IPS-NIHi7 (cell line): ENCODE data around the gene IPO4.
A peak's percentile ranks its signal among the peaks of the same experiment; 100 is the strongest.
"Not testable (repeated sequence)": the region's sequence is repeated elsewhere in the genome, so short reads cannot be mapped to it uniquely, and the experiment has no call there.

Experiments
- DNase-seq: peaks from one replicate; pipeline ENCODE4 v3.0.0; 2012; ENCODE audit warnings: mixed read lengths; ENCODE audit errors: extremely low spot score

IPO4 gene, protein sequence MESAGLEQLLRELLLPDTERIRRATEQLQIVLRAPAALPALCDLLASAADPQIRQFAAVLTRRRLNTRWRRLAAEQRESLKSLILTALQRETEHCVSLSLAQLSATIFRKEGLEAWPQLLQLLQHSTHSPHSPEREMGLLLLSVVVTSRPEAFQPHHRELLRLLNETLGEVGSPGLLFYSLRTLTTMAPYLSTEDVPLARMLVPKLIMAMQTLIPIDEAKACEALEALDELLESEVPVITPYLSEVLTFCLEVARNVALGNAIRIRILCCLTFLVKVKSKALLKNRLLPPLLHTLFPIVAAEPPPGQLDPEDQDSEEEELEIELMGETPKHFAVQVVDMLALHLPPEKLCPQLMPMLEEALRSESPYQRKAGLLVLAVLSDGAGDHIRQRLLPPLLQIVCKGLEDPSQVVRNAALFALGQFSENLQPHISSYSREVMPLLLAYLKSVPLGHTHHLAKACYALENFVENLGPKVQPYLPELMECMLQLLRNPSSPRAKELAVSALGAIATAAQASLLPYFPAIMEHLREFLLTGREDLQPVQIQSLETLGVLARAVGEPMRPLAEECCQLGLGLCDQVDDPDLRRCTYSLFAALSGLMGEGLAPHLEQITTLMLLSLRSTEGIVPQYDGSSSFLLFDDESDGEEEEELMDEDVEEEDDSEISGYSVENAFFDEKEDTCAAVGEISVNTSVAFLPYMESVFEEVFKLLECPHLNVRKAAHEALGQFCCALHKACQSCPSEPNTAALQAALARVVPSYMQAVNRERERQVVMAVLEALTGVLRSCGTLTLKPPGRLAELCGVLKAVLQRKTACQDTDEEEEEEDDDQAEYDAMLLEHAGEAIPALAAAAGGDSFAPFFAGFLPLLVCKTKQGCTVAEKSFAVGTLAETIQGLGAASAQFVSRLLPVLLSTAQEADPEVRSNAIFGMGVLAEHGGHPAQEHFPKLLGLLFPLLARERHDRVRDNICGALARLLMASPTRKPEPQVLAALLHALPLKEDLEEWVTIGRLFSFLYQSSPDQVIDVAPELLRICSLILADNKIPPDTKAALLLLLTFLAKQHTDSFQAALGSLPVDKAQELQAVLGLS

DNA sequence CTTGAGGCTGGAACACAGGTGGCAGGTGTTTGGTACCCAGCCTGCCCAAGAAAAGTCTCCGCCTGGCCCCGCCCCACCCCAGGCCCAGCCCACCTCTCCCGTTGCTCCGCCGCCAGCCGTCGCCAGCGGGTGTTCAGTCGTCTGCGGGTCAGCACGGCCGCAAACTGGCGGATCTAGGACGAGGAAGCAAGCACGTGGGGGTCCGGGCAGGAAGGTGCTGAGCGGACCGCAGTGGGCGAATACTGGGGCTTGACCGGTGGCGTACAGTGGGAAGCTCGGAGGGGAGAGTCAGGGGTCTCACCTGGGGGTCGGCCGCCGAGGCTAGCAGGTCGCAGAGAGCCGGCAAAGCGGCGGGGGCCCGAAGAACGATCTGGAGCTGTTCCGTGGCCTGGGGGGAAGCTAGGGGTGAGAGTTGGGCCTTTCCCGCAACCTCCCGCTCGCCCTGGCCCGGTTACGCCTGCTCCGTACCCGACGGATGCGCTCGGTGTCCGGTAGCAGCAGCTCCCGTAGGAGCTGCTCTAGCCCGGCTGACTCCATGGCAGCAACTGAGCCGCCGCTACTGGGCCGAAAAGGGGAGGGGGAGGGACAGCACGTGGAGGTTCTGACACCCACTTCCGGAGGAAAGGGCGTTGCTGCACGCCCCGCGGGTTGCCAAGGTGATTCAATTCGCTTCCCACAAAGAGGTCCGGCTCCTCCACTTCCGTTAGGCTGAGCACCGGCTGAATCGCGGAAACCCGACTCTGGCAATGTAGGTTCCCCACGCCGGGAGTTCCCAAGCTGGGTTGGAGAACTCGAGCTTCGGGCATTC, at the start of gene IPO4:
Gene IPO4, minus strand, starts transcription at position 566 of the 808 bp plus-strand sequence. Its CDS starts 29 bp downstream, at position 537.
- peak; percentile 98 for DNase-seq

DNA sequence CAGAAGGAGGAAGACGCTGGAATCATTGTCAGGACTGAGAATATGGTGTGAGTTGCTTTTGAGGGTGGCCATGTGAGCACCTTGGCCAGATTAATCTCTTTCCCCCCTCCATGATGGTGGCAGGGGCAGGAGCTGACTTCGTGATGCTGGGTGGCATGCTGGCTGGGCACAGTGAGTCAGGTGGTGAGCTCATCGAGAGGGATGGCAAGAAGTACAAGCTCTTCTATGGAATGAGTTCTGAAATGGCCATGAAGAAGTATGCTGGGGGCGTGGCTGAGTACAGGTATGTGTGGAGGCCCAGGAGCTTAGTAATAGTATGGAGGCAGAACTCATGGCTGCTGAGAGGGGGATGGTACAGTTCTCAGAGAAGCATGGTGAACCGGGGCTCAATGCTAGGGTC, 49.5 kb upstream of the IPO4 start:
- DNase-seq: no peak

DNA sequence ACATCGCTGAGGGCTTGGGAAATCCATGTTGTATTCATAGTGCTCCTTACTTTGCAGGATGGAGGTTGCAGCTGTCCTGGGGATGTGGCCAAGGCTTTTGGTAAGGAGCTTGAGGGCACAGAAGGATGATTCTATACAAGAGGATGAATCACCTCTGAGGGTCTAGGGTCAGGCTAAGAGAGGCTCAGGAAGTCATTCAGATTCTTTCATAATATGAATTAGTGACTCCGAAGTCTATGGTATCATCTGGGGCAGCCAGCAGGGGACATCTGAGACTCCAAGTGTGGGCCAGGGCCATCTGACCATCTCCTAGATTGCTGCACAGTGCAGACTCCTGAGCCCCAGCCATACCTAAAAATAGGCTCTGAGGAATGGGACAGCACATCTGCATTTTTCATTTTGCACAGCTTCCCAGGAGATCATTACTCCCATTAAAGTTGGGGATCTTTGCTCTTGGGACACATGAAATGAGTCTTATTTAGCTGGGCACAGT, 48.9 kb upstream of the IPO4 start:
- DNase-seq: no peak

DNA sequence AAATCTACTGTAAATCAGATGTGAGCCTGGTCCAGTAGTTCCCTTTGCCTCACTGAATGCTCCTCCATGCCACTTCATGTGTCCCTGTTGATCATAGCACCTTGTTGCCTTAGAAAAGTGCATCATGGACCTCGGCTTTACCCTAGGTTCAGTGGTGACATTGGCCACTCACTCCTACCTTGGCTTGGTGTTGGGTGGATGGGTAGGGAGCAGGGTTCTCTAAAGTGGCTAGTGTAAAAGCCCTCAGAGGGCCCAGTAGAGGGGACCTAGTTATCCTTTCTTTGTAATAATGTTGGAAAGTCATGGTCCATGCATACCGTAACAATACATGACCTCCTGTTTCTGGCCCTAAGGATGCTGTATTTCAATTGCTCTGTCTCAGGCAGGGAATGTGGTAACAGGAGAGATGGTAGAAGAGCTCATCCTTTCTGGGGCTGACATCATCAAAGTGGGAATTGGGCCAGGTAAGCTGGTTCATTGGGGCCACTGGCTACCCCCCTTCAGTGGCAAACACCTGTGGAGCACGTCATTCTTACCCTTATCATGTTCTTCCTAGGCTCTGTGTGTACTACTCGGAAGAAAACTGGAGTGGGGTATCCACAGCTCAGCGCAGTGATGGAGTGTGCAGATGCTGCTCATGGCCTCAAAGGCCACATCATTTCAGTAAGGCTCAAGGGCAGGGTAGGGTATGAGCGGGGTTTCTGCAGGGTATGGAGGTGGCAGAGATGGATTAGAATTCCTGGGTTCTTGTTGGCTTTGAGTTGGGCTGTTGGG, 48.3 kb upstream of the IPO4 start:
- no peak for DNase-seq

DNA sequence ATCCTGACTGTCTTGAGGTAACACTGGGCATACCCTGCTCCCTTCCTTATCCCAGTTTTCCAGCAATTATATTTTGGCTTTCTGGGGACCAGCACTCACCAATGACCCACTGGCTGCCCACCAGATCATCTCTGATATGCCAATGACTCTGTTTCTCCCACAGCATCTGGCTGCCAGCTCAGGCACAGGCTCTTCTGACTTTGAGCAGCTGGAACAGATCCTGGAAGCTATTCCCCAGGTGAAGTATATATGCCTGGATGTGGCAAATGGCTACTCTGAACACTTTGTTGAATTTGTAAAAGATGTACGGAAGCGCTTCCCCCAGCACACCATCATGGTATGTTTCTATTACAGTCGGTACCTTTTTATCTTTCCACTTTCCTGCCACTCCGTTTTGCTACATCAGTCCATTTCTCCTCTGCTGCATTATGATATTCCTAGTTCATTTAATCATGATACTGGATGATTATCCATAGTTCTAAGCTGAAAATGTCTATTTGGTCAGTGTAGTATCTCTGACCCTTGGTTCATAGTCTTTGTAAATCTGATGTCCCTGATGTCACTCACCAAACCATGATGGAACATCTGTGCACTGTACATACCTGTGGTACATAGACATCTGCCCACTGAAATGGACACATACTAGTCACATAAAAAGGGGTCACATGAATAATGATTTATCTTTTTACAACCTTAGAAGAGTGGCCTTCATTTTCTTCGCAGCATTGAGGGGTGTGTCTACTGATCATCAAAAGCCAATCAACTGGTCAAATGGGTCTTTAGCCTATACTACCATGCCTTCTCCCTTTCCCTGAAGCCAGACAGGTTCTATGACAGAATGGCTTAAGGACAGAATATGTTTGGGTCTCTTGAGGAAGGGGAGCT, 47.4 kb upstream of the IPO4 start:
- DNase-seq: no peak

DNA sequence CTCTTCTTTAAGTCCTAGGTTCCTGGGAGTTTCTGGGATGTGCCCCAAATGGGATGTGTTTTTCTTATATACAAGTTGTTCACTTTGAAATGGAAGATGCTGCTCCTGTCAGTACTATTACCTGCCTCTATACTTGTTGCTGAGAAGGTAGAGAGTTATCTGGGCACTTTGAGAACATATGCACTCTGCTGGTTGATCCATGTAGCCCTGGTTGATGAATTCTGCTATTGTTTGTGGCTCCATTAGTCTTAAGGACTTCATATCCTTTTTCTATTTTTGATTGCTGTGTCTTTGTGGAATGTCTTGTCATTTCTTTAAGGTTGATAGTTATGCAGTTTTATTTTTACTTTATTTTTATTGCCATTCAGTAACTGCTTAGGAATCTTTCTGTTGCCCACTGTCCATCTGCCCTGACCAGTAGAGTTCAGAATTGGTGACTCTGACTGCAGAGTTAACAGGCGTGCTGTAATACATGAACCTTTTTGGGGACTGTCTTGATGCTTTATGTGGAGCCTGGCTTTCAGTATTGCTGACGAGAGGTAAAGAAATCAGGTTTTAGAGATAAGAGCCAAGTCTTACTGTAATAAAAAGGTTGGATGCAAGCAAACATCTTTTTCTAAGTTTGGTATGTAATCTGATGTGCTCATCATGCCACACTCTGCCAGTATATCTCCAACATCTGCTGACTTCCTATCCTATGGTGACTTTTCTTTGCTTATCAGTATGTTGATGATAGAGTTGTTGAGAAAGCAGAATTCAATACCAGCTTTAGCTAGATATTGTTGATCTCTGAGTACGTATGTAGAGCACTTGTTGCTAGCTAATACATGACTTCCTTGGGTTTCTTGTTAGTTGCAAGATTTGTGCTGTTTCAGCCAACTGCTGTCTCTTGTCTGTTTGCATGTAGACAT, 45.7 kb upstream of the IPO4 start:
- no peak for DNase-seq

DNA sequence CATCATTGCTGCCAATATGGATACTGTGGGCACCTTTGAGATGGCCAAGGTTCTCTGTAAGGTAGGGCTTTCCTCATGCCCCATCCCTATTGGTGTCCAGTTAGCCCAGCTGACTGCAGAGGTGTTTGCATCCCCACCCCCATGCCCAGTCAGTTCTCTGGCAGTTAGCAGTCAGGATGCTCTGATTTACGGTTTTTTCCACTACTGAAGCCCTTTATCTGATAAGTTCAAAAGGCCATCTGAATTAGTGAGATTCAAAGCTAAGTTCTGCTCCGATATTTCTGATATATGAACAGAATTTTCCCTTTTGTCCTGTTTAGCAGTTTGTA, 44.9 kb upstream of the IPO4 start:
- DNase-seq: no peak

DNA sequence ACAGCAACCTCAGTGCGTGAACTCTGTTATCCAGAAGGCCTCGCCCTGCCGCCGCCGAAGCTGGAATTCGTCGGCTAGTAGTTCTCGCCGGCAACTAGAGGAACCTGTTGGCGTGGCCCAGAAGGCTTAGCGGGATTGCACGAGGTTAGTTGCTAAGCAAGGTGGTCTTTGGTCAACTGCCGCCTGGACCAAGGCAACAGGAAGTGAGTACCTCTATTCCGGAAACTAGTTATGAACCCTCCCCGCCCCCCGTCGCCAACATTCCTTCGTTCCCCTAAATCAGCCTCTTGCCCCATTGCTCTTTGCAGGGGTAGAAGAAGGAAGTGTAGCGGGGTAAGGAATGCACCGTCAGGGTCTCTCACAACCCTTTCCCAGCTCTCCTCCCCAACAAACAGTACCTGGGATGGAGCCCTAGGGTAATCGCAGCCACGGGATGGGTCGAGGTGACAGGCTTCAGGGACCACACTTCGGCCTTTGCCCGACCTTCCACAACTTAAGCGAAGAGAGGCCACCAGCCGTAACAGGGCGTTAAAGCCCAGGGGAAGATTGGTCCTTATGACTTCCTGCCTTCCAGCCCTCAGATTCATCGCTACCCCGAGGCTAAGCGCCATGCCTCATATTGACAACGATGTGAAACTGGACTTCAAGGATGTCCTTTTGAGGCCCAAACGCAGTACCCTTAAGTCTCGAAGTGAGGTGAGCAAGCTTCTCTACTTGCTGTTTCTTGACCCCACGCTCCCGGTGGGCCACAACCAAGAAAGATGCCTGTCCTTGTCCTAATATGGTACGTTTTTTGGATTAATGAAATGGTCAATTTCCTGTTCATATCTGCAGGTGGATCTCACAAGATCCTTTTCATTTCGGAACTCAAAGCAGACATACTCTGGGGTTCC, 44.3 kb upstream of the IPO4 start, which contains the start of gene GMPR2:
Gene GMPR2, plus strand, starts transcription at position 285 of the 893 bp plus-strand sequence. Its CDS starts 325 bp downstream, at position 610.
- DNase-seq: no peak

DNA sequence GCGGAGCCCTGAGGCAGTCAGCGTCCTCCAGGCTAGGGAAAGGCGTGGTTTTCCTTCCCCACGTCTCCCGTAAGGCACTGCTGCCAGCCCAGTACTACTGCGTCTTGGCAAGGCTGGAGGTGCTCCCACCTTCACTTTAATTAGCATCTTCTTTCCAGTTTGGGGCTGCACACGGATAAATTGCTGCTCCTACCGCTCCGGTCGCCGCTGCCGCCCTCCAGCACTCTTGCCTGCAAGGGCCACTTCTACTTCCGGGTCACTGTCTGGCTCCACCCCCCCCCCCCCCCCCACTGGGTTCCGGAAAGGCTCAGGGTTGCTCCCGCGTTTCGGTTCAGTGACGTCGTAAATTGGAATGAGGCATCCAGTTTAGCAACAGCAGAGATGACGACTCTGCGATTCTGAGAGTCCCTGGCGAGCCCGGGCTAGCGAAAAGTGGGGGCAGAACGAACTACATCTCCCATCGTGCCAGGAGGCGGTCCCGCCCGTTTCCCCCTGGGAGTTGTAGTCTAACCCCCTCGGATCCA, 43.6 kb upstream of the IPO4 start, which contains the start of gene NEDD8:
Gene NEDD8, minus strand, starts transcription at position 247 of the 524 bp plus-strand sequence. Its CDS starts 100 bp downstream, at position 147.
- peak; percentile 84 for DNase-seq

DNA sequence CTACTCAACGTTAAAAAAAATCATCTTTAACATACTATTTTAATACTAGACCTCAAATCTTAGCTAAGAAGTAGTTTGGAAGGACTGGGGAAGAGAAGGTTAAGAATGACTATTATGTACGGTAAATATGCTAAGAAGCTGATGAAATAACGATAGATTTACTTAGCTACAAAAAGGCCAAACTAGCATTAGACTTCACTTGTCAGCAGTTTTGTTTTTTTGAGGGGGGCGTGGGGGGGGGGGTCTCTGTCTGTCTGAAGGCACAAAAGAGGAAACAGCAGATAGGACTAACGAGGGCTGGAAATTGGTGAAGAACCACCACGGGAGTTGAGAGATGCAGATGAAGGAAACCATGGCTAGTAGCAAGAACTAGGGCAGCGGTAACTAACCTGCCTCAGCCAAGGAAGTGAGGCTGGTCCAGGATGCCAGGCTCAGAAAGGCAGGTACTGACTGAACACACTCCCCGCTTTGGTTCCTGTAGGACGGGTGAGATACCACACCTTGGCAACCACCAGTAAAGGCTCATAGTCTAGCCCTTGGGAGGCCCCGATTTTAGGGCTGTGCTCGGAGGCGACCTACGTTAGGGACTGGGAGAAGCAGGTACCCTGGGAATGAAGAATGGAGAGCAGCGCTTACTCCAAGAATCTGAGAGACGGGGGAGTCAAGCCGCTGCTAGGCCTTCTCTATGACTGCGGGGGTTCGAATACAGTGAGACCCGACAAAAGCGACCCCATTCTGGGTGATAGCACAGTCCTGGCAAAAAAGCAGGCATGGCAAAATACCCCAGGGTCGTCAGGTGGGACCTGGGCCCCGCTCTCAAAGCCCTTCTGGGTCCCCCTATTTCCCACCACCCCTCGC, 42.9 kb upstream of the IPO4 start:
- no peak for DNase-seq

DNA sequence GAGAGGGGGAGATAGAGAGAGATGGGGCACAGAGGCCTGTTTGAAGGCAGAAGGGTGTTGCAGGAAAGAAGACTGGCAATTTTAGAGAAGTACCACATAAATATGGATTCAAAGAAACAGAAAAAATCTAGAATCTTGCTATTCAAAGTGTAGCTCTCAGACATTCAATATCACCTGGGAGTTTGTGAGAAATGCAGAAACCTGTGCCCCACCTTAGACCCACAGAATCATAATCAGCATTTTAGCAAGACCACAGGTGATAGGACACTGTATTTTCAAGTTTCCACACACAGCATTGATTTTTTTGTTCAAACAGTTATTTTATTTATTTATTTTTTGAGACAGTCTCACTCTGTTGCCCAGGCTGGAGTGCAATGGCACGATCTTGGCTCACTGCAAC, 40.3 kb upstream of the IPO4 start:
- no peak for DNase-seq

DNA sequence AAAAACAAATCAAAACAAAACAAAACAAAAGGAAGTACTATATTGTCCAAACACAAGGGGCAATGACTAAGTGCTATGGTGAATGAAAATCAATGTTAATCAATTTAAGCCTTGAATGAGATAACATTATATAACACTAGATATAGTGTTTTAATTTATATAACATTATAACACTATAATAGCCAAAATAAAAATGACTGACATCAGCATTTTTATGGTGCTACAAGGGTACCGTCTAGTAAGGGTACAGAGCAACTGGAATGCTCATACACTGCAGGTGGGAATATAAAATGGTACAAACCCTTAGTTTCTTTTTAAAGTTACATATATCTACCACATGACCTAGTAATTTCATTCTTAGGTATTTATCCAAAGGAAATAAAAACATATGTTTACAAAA, 37.9 kb upstream of the IPO4 start:
- no peak for DNase-seq

DNA sequence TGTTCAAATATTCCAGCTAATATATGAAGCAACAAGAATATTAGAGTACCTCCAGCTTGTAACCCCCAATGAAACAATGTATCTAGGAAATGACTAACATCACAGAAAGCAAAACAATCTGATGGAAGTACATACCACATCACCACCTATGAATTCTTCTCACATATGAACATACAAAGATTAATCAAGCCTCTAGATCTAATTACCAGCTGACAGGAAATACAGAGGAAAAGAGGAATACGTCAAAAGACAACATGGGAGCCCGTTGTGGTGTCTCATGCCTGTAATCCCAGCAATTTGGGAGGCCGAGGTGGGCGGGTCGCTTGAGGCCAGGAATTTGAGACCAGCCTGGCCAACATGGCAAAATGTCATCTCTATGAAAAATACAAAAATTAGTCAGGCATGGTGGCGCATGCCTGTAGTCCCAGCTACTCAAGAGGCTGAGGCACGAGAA, 36.0 kb upstream of the IPO4 start:
- no peak for DNase-seq

DNA sequence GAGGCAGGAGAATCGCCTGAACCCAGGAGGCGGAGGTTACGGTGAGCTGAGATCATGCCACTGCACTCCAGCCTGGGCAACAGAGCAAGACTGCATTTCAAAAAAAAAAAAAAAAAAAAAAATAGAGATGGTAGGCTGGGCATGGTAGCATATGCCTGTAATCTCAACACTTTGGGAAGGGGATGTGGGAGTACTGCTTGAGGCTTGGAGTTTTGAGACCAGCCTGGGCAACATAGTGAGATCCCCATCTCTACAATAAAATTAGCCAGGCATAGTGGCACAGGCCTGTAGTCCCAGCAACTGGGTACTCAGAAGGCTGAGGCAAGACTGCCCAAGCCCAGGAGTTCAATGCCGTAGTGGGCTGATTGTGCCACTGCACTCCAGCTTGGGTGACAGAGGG, 34.4 kb upstream of the IPO4 start:
- DNase-seq: not testable (repeated sequence)

DNA sequence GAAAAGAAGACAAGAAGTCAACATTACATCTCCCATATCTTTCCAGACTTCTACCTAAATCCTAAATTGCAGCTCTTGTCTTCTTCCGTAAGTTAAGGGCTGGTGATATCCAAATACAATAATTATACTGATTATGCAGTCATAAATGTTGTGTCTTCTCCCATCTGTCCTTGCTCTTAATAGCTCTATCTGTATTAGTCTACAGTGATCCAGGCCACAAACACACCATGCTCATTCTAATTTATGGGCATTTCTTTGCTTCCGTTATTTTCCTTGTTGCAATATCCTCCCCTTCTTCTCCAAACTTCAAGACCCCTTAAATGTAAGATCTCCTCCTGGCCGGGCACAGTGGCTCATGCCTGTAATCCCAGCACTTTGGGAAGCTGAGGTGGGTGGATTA, 30.9 kb upstream of the IPO4 start:
- no peak for DNase-seq

DNA sequence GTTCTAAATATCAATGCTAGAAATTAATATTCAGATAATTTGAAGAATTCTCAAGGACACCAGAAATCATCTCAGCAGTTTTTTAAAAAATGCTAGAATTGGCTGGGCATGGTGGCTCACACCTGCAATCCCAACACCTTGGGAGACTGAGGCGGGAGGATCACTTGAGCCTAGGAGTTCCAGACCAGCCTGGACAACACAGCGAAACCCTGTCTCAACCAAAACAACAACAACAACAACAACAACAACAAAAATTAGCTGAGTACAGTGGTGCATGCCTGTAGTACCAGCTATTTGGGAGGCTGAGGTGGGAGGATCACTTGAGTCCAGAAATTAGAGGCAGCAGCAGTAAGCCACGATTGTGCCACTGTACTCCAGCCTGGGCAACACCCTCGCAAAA, 30.5 kb upstream of the IPO4 start:
- no peak for DNase-seq
